Gastrocnemius medialis (tissue), 4 donors: ENCODE data around the gene MYT1.

ENCODE experiments used
- POLR2A ChIP-seq, 2 donors: fragments of 450-650 bp; IDR thresholded peaks; one replicate each; pipeline ENCODE4 v1.6.1; 2017; ENCODE audit warnings: antibody characterized with exemption in 2 of 2, mild to moderate bottlenecking in 2 of 2, moderate library complexity in 2 of 2
- TF ChIP-seq, protein P1 (sequence below), 5 experiments: fragments of 450-650 bp in 3 of 5; fragments of 200-600 bp in 2 of 5; sonication (generic) in 2 of 5; IDR thresholded peaks in 4 of 5; conservative IDR thresholded peaks in 1 of 5; 1 replicate in 4 of 5; 2 replicates in 1 of 5; pipeline ENCODE4 v1.5.1; 2016 to 2019; ENCODE audit warnings: antibody characterized with exemption in 5 of 5, mild to moderate bottlenecking in 3 of 5, moderate library complexity in 3 of 5

DNA sequence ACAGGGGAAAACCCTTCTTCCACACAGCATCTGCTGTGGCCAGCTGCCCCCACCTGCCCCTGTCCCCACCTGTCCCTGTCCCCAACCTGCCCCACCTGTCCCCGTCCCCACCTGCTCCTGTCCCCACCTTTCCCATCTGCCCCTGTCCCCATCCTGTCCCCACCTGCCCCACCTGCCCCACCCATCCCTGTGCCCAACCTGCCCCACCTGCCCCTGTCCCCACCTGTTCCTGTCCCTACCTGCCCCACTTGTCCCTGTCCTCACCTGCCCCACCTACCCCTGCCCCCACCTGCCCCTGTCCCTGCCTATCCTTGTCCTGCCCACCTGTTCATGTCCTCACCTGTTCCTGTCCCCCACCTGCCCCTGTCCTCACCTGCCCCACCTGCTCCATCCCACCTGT, 6.4 kb upstream of the MYT1 start:
- TF ChIP-seq, protein P1, sequence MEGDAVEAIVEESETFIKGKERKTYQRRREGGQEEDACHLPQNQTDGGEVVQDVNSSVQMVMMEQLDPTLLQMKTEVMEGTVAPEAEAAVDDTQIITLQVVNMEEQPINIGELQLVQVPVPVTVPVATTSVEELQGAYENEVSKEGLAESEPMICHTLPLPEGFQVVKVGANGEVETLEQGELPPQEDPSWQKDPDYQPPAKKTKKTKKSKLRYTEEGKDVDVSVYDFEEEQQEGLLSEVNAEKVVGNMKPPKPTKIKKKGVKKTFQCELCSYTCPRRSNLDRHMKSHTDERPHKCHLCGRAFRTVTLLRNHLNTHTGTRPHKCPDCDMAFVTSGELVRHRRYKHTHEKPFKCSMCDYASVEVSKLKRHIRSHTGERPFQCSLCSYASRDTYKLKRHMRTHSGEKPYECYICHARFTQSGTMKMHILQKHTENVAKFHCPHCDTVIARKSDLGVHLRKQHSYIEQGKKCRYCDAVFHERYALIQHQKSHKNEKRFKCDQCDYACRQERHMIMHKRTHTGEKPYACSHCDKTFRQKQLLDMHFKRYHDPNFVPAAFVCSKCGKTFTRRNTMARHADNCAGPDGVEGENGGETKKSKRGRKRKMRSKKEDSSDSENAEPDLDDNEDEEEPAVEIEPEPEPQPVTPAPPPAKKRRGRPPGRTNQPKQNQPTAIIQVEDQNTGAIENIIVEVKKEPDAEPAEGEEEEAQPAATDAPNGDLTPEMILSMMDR (IDR thresholded peaks at IDR 0.05 in 4 of 5, conservative IDR thresholded peaks at IDR 0.05 in 1 of 5) = no peak
- no peak for TF ChIP-seq POLR2A (IDR thresholded peaks at IDR 0.05)
